22Rv1 (cell line): Measurements from ENCODE around the gene NELFB.

Experiments used
- ZFX ChIP-seq: fragments of 450-650 bp; IDR thresholded peaks from 2 replicates; pipeline ENCODE4 v1.6.1; 2017; ENCODE audit warnings: antibody characterized with exemption, borderline replicate concordance
- TF ChIP-seq, protein P1 (sequence below): fragments of 450-650 bp; IDR thresholded peaks from 2 replicates; pipeline ENCODE4 v1.5.1; 2017; ENCODE audit warnings: mild to moderate bottlenecking

DNA sequence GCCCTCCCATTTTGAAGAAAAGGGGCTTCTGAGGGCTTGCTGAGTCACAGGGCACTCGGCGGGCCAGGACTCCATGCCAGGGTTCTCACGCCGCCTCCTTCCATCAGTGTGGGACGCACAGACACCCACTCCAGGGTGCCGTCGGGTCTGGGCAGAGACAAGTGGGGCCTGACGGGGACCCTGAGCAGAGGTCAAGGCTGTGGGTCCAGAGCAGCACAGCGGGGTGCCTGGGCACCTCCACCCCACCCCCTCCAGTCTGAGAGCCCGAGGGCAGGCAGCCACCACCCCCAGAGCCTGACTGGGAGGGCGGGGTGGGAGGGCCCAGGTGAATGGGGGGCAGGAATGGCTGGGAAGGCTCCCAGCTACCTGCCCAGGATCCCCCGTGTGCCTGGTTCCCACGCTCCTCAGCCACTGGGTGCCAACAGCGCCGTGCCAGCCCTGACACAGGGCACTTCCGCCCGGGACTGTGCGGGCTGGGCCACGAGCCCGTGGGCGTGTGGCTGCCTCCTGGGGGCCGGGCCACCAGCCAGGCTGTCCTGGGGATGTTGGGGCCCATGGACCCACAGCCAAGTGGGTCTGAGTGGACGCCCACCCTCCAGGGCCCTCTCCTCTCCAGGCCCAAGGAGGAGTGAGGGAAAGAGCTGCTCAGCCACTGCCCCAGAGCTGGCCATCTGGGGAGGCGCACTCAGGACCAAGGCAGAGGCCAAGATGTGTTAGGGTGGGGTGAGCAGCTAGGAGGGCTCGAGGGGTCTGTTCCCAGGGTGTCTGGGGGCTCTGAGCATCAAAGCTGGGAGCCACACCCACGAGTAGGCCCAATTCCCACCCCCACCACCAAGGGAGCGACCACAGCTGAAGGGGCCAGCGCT is 57.1 kb downstream of the NELFB start:
- TF ChIP-seq, protein P1, sequence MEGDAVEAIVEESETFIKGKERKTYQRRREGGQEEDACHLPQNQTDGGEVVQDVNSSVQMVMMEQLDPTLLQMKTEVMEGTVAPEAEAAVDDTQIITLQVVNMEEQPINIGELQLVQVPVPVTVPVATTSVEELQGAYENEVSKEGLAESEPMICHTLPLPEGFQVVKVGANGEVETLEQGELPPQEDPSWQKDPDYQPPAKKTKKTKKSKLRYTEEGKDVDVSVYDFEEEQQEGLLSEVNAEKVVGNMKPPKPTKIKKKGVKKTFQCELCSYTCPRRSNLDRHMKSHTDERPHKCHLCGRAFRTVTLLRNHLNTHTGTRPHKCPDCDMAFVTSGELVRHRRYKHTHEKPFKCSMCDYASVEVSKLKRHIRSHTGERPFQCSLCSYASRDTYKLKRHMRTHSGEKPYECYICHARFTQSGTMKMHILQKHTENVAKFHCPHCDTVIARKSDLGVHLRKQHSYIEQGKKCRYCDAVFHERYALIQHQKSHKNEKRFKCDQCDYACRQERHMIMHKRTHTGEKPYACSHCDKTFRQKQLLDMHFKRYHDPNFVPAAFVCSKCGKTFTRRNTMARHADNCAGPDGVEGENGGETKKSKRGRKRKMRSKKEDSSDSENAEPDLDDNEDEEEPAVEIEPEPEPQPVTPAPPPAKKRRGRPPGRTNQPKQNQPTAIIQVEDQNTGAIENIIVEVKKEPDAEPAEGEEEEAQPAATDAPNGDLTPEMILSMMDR, result no peak
- TF ChIP-seq ZFX, result no peak
